IMR-90 (cell line): ENCODE data around the gene SDR39U1. TPM values are rescaled to one million over a fixed set of nuclear protein-coding genes. Genes with fewer than 3 reads are reported as not detected.
"Not testable (repeated sequence)": the region's sequence is repeated elsewhere in the genome, so short reads cannot be mapped to it uniquely, and the experiment has no call there.

Experiments
- ATAC-seq: fragments of 200-7000 bp; cut with Tn5 transposase; 2 replicates; pipeline ENCODE4 v1.9.1; 2020; ENCODE audit warnings: low read depth, mild to moderate bottlenecking, moderate library complexity
- BruUV-seq: library from RNA; stranded (reverse); fragments of 400-500 nt; replicated peaks from 2 replicates; lab custom pipeline; 2021; lab: Mats Ljungman, UMichigan
- CTCF ChIA-PET: fragments of 300-600 bp; formaldehyde crosslinking; extraction: SDS; loops from one replicate; lab custom pipeline; 2021; ENCODE audit warnings: antibody characterized with exemption; lab: Yijun Ruan, JAX
- POLR2A ChIA-PET: fragments of 300-600 bp; sonication (Branson Sonifier 250); formaldehyde crosslinking; loops from one replicate; lab custom pipeline; 2022; ENCODE audit warnings: antibody characterized with exemption; ENCODE audit not compliant: unreplicated experiment; lab: Charles Lee
- DNase-seq: peaks from one replicate; pipeline ENCODE4 v3.0.0; 2013
- H2AFZ ChIP-seq: replicated peaks from 2 replicates; pipeline ENCODE3; 2013; ENCODE audit warnings: low read length, mild to moderate bottlenecking; ENCODE audit not compliant: poor library complexity
- H2AK5ac ChIP-seq: 2 replicates; pipeline ENCODE4 v1.6.1; 2013; ENCODE audit warnings: low read depth, low read length, inconsistent platforms
- H2AK9ac ChIP-seq: replicated peaks from 2 replicates; pipeline ENCODE3; 2013; ENCODE audit warnings: mild to moderate bottlenecking, low read depth, low read length, moderate library complexity; ENCODE audit not compliant: poor library complexity
- H2BK120ac ChIP-seq: 2 replicates; pipeline ENCODE4 v1.6.1; 2013; ENCODE audit warnings: low read depth, low read length, inconsistent platforms
- H2BK15ac ChIP-seq: 3 replicates; pipeline ENCODE4 v1.6.1; 2013; ENCODE audit warnings: low read depth, low read length, inconsistent platforms
- H2BK20ac ChIP-seq: 2 replicates; pipeline ENCODE4 v1.6.1; 2013; ENCODE audit warnings: low read depth, mild to moderate bottlenecking, inconsistent platforms, low read length, moderate library complexity
- H2BK5ac ChIP-seq: 2 replicates; pipeline ENCODE4 v1.6.1; 2013; ENCODE audit warnings: mild to moderate bottlenecking, low read depth, low read length, inconsistent platforms; ENCODE audit not compliant: poor library complexity, severe bottlenecking
- H3K14ac ChIP-seq: replicated peaks from 2 replicates; pipeline ENCODE4 v1.6.1; 2013; ENCODE audit warnings: low read depth, low read length, inconsistent platforms
- H3K18ac ChIP-seq: 2 replicates; pipeline ENCODE4 v1.6.1; 2013; ENCODE audit warnings: low read depth, low read length, control low read depth
- H3K23ac ChIP-seq: 2 replicates; pipeline ENCODE4 v1.6.1; 2013; ENCODE audit warnings: low read depth, low read length, inconsistent platforms
- H3K27ac ChIP-seq: 2 replicates; pipeline ENCODE4 v1.5.1; 2013; ENCODE audit warnings: mild to moderate bottlenecking, control low read depth, low read length; ENCODE audit not compliant: insufficient read depth
- H3K27me3 ChIP-seq: 2 replicates; pipeline ENCODE4 v1.6.1; 2013; ENCODE audit warnings: low read length; ENCODE audit not compliant: control insufficient read depth, insufficient read depth
- H3K36me3 ChIP-seq: 2 replicates; pipeline ENCODE4 v1.6.1; 2013; ENCODE audit warnings: low read length, mixed read lengths; ENCODE audit not compliant: control insufficient read depth, insufficient read depth
- H3K4ac ChIP-seq: 2 replicates; pipeline ENCODE4 v1.6.1; 2013; ENCODE audit warnings: low read depth, low read length, inconsistent platforms
- H3K4me1 ChIP-seq: 2 replicates; pipeline ENCODE4 v1.6.1; 2013; ENCODE audit warnings: low read length, mixed read lengths; ENCODE audit not compliant: control insufficient read depth, insufficient read depth
- H3K4me2 ChIP-seq: 2 replicates; pipeline ENCODE4 v1.6.1; 2013; ENCODE audit warnings: low read depth, mild to moderate bottlenecking, control low read depth, low read length, moderate library complexity
- H3K4me3 ChIP-seq: 2 replicates; pipeline ENCODE4 v1.5.1; 2013; ENCODE audit warnings: low read depth, mild to moderate bottlenecking, control low read depth, low read length, moderate library complexity; ENCODE audit not compliant: insufficient read depth
- H3K56ac ChIP-seq: 2 replicates; pipeline ENCODE4 v1.6.1; 2013; ENCODE audit warnings: low read length, inconsistent platforms; ENCODE audit not compliant: insufficient read depth; ENCODE audit errors: extremely low read depth
- H3K79me1 ChIP-seq, 2 experiments: 2 replicates each; pipeline ENCODE4 v1.6.1; 2013; ENCODE audit warnings: low read length in 2 of 2, inconsistent platforms in 1 of 2, low read depth in 1 of 2
- H3K9ac ChIP-seq: 2 replicates; pipeline ENCODE4 v1.6.1; 2013; ENCODE audit warnings: low read depth, low read length, control low read depth
- H3K9me1 ChIP-seq: 2 replicates; pipeline ENCODE4 v1.6.1; 2013; ENCODE audit warnings: low read length, inconsistent platforms; ENCODE audit not compliant: insufficient read depth
- H3K9me3 ChIP-seq: 2 replicates; pipeline ENCODE4 v1.6.1; 2013; ENCODE audit warnings: low read length; ENCODE audit not compliant: control insufficient read depth, insufficient read depth
- H4K20me1 ChIP-seq: 2 replicates; pipeline ENCODE4 v1.6.1; 2013; ENCODE audit warnings: low read length, inconsistent platforms; ENCODE audit not compliant: insufficient read depth
- H4K5ac ChIP-seq: 2 replicates; pipeline ENCODE4 v1.6.1; 2013; ENCODE audit warnings: mild to moderate bottlenecking, low read depth, low read length, control low read depth
- H4K8ac ChIP-seq, 2 experiments: 2 replicates each; pipeline ENCODE4 v1.6.1; 2013; ENCODE audit warnings: low read depth in 2 of 2, low read length in 2 of 2, control low read depth in 1 of 2, inconsistent platforms in 1 of 2
- H4K91ac ChIP-seq: 2 replicates; pipeline ENCODE4 v1.6.1; 2013; ENCODE audit warnings: low read depth, low read length, inconsistent platforms; ENCODE audit not compliant: insufficient read depth
- WGBS, 2 experiments: methylation state at CpG; one replicate each; pipeline versions ENCODE4 v1.1.5 to v1.1.7; 2013; ENCODE audit warnings: missing lambda C conversion rate in 2 of 2; ENCODE audit not compliant: insufficient read length in 1 of 2; ENCODE audit errors: extremely low coverage in 2 of 2; 5-methylcytosine and 5-hydroxymethylcytosine counted together
- dilution Hi-C: fragments of 300-500 bp; cut with HindIII; formaldehyde crosslinking; loops from one replicate; pipeline ENCODE4 v1.14.3; 2018; ENCODE audit warnings: low sequenced_read_pairs; ENCODE audit not compliant: unreplicated experiment
- in situ Hi-C: fragments of 300-500 bp; cut with MboI; formaldehyde crosslinking; loops from 3 replicates; pipeline ENCODE4 v1.14.3; 2019; ENCODE audit warnings: low sequenced_read_pairs, inconsistent platforms, mixed read lengths
- intact Hi-C: fragments of 100-400 bp; cut with micrococcal nuclease; formaldehyde crosslinking; loops from 2 replicates; pipeline ENCODE4 v1.10.0; 2022
- polyA plus RNA-seq, 3 experiments: library from polyadenylated mRNA; depleted of rRNA; stranded (reverse); fragments of >200 nt; gene quantifications; 2 replicates each; pipeline ENCODE4 v1.2.3, GENCODE V29; 2012; ENCODE audit warnings: low replicate concordance in 1 of 3
- total RNA-seq: library from RNA; depleted of rRNA; stranded (reverse); fragments of >200 nt; gene quantifications from 2 replicates; pipeline ENCODE4 v1.2.3, GENCODE V29; 2012

SDR39U1 gene
- total and polyA plus RNA-seq, 2 of the 4 experiments (the other 2 are of a cell fraction), result 7.5 to 46.3 TPM

- H2AK5ac ChIP-seq, H4K20me1 ChIP-seq, ATAC-seq, H3K4me2 ChIP-seq, H2AFZ ChIP-seq, H2BK20ac ChIP-seq, H3K9ac ChIP-seq, H3K9me3 ChIP-seq, H3K9me1 ChIP-seq, intact Hi-C loops, H3K4ac ChIP-seq, H3K27ac ChIP-seq, H4K91ac ChIP-seq, H3K23ac ChIP-seq, H3K14ac ChIP-seq, in situ Hi-C loops, H2BK120ac ChIP-seq, H2AK9ac ChIP-seq, H3K18ac ChIP-seq, H3K56ac ChIP-seq, H3K27me3 ChIP-seq, CTCF ChIA-PET, H2BK5ac ChIP-seq, DNase-seq, H2BK15ac ChIP-seq, H3K36me3 ChIP-seq, H4K8ac ChIP-seq, H3K79me1 ChIP-seq, H4K5ac ChIP-seq, H3K4me3 ChIP-seq, H3K4me1 ChIP-seq, BruUV-seq, dilution Hi-C loops: not testable (repeated sequence)
- WGBS, 2 experiments, result no CpG with 5 or more reads among the region's 2 CpGs
- POLR2A ChIA-PET, result interaction anchor here (0.6 kb wide), 1 partner anchor 1754 kb away, joined by 3 read pairs; no protein-coding TSS in a partner anchor
Observed at GRCh38 chr14:24450828-24451227, 8.3 kb upstream of the SDR39U1 start.
